ENCODE measurements around the gene RAB38. TPM values are rescaled to one million over a fixed set of nuclear protein-coding genes. Genes with fewer than 3 reads are reported as not detected.

Gene RAB38
- total RNA-seq, 1 experiment from 2014 or later: not detected

DNA sequence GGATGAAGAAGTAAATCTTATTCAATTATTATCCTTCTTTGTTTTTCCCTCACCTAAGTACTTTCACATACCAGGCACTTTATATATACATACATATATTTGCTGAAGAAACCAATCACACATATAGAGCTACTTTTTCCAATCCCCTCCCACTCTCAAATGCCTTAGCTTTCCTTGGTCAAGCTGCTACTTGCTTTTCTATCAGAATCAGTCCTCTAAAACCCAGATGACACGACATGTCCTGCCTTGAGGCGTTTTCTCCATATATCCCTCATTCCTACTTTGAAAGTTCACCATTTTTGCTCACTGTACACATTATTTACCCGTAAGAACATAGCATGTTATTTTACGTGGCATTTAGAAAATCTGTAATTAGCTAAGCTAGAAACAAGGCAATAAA is 5.4 kb downstream of the RAB38 start:
- DNase-seq (ENCODE audit: low spot score): no peak

- no peak for DNase-seq (ENCODE audit: low spot score)
Observed at GRCh38 chr11:88169471-88169870, 5.8 kb downstream of the RAB38 start.

- no peak for DNase-seq (ENCODE audit: low spot score)
Observed at GRCh38 chr11:88167853-88168252, 7.4 kb downstream of the RAB38 start.

- no peak for DNase-seq (ENCODE audit: low spot score)
Observed at GRCh38 chr11:88164806-88165585, 10.2 kb downstream of the RAB38 start.

- DNase-seq (ENCODE audit: low spot score): no peak
Observed at GRCh38 chr11:88164320-88164719, 10.9 kb downstream of the RAB38 start.

- DNase-seq (ENCODE audit: low spot score): no peak
Observed at GRCh38 chr11:88158081-88158480, 17.2 kb downstream of the RAB38 start.

DNA sequence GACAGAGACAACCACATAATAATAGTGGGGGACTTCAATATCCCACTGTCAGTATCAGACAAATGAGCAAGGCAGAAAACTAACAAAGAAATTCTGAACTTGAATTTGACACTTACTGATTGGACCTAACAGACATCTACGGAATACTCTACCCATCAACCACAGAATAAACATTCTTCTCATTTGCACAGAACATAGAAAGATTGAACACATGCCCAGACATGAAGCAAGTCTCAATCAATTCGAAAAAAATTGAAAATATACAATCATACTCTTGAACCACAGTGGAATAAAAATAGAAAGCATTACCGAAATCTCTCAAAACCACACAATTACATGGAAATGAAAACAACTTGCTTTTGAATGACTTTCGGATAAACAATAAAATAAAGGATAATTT is 17.9 kb downstream of the RAB38 start:
- DNase-seq (ENCODE audit: low spot score): no peak

DNA sequence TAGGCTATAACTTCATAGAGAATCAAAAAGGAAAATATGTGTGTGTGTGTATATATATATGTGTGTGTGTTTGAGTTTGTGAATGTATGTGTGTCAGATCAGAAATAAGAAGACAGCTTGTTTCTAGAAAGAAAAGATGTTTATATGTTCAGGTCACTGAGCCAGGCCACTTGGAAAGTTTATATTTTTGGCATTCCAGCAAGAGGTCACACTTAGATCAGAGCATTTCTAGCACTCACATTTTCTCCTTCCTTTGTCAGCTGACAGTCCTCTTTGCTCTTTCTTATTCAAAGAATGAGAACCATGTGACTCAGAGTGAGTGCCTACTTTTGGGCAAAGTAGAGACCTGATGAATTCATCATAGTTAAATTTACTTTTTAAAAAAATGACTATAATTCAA is 22.9 kb downstream of the RAB38 start:
- DNase-seq (ENCODE audit: low spot score): no peak

- DNase-seq (ENCODE audit: low spot score): no peak
Observed at GRCh38 chr11:88151709-88152265, 23.5 kb downstream of the RAB38 start.

- no peak for DNase-seq (ENCODE audit: low spot score)
Observed at GRCh38 chr11:88146106-88146505, 29.1 kb downstream of the RAB38 start.

DNA sequence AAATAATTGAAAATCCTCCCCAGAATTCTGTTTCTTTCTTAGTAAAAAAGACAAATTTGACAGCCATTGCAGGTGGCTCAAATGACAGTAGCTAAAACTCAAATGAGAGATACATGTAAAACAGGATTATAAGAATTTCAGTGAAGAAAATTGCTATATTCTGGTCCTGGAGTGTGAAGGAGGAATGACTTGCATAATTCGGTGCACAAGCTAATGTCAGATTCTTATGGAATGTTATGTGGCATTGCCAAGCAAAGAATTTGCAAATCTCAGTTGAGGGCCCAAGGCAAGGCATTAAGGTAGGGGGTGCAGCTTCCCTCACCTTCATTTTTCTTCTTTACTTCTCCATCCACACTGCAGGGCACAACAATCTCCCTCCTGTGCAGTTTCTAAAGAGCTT is 35.4 kb downstream of the RAB38 start:
- DNase-seq (ENCODE audit: low spot score): no peak

DNA sequence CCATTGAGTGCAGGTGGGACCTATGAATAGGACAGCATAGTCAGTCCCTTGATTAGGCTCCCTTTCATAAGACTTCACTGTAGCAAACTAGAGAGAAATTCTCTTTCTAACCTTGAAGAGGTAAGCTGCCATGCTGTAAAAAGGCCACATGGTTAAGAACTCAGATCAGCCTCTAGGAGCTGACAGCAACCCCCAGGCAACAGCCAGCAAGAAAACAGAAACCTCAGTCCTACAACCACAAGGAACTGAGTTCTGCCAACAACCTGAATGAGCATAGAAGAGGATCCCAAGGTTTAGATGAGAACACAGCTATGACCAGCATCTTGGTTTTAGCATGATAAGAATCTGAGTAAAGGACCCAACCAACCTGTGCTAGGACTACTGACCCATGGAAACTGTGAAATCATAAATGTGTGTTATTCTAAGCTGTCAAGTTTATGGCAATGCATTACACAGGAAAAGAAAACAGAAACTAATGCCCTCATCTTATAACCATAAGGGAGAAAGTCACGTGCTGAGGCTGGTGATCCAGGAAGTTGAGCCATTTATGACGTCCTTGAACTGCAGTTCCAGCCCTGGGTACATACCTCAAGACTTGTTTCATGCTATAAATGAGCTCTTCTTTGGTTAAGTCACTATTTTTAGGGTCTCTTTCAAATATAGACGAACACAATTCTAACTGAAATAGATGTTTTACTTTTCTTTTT is 43.3 kb downstream of the RAB38 start:
- no peak for DNase-seq (ENCODE audit: low spot score)

- no peak for DNase-seq (ENCODE audit: low spot score)
Observed at GRCh38 chr11:88122956-88123355, 52.3 kb downstream of the RAB38 start.

DNA sequence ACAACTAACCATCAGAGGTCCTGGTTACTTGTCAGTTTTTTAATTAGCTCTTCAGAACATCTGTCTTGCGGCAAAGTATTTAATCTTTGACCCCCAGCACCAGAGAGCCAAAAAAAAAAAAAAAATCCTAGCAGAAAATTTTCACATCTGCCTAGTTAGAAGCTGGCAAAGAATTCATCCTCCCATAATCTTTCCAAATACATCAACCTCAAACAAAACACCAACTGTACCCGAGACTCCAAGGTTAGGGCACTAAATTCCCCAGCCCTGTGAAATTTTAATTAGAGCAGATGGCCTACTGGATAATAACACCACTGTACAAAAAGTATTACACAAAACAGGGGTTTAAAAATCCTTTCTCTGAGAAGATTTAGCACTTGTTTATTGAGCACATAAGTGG is 55.7 kb downstream of the RAB38 start:
- no peak for DNase-seq (ENCODE audit: low spot score)

DNA sequence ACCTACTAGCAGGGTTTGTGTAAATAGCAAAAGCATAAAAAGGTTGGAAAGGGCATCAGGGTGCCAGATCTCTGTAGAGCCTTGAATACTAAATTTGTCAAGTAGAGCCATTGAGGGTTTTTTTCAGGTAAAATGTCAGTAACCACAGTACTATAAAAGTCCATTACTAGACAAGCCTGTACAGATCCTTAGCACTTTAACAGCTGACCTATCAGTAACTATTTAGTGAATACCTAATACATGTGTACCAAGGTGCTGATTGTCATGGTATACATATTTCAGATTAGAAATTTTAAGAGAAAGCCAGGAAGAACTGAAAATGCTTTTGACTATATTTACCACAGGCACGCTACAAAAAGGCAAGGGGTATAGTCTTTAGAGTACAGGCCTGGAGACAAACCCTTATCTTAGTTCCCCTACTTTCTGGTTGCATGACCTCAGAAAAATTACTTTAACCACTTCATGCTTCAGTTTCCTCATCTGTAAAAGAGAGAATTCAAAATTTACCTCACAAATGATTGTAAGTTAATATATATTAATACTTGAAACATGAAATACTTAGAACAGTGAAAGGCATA is 57.9 kb downstream of the RAB38 start:
- no peak for DNase-seq (ENCODE audit: low spot score)

- DNase-seq (ENCODE audit: low spot score): no peak
Observed at GRCh38 chr11:88115828-88116755, 59.2 kb downstream of the RAB38 start.

GRCh38 chr11:88114486-88115045 is 60.7 kb downstream of the RAB38 start:
- no peak for DNase-seq (ENCODE audit: low spot score)

DNA sequence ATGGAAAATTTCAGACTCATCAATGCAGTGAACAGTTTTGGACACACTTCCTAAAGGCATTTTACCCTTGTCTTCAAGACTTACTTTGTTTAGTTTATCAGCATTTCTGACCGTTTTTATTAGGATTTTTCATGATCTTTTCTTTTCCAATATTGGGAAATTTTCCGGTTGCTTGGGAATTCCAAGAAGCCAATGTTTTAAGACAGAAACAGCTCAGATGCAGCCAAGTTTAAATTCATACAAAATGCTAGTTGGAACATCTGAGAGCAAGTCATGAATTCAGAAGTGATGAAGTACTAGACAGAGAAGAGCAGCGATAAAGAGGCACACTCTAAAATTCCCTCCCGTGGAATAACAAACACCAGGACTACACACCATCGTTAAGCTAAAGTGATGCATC is 68.6 kb downstream of the RAB38 start:
- DNase-seq (ENCODE audit: low spot score): no peak

DNA sequence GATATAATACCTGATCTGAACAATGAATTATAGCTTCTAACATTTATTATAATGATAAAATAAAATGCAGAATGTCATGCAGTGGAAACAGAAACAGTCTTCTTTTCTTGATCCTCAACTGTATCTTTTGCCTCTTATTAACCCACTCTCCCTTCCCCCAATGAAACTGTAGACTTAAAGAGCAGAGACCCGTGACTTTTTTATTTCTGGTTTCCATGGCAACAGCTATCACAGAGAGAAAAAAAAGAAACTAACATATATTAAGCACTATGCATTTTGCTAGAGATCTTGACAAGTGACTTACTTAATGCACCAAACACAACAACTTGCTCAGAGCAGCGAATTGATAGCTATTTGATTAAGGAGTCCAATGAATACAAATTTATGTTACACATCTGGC is 69.3 kb downstream of the RAB38 start:
- peak; percentile 18 for DNase-seq (ENCODE audit: low spot score)

DNA sequence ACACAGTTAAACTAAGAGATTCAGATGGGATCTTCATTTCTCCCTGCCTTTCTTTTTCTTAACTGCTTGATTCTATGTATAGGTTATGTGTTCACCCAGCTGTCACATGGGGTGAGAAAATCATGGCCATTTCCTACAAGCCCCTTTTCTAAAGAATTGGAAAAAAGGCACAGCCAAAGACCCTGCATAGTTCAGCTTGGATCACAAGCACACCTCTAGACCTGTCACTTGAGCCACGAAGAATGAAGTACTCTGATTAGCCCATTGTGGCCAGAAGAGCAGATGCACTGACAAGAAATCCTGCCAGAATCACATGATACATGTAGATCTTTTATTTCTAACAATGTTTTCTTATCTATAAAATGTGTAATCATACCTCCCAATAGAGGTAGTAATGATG is 69.7 kb downstream of the RAB38 start:
- DNase-seq (ENCODE audit: low spot score): peak; percentile 48

- DNase-seq (ENCODE audit: low spot score): peak; percentile 82
Observed at GRCh38 chr11:88104408-88104807, 70.8 kb downstream of the RAB38 start.
